GM19328 (cell line): ENCODE results near the gene AKR1A1.
"Not testable (repeated sequence)": the region's sequence is repeated elsewhere in the genome, so short reads cannot be mapped to it uniquely, and the experiment has no call there.

Experiments used
- ATAC-seq: cut with Tn5 transposase; IDR thresholded peaks from one replicate; pipeline ENCODE4 v1.9.1; 2021; ENCODE audit warnings: mild to moderate bottlenecking, moderate library complexity; ENCODE audit not compliant: unreplicated experiment

The AKR1A1 gene

GRCh38 chr1:45550401-45551351 is at the start of gene AKR1A1:
AKR1A1 (plus strand) TSS chr1:45550826; CDS start chr1:45561795, 10,969 bp downstream.
- peak; percentile 83 for ATAC-seq

GRCh38 chr1:45501505-45501859 is 49.1 kb upstream of the AKR1A1 start:
- no peak for ATAC-seq

- ATAC-seq = no peak
These were observed 46.9 kb upstream of the AKR1A1 start for GRCh38 chr1:45503462-45504360.

GRCh38 chr1:45507195-45507594 is 43.4 kb upstream of the AKR1A1 start:
- ATAC-seq = no peak

- ATAC-seq = no peak
These were observed 42.7 kb upstream of the AKR1A1 start for GRCh38 chr1:45507893-45508292.

- no peak for ATAC-seq
These were observed 42.1 kb upstream of the AKR1A1 start for GRCh38 chr1:45508295-45509151.

GRCh38 chr1:45510036-45510971 is 40.3 kb upstream of the AKR1A1 start:
- no peak for ATAC-seq

GRCh38 chr1:45510972-45511527 is 39.6 kb upstream of the AKR1A1 start:
- ATAC-seq = no peak

GRCh38 chr1:45512641-45513054 is 38.0 kb upstream of the AKR1A1 start:
- ATAC-seq = no peak

- not testable (repeated sequence) for ATAC-seq
These were observed 36.9 kb upstream of the AKR1A1 start for GRCh38 chr1:45513532-45514260.

GRCh38 chr1:45516036-45516435 is 34.6 kb upstream of the AKR1A1 start:
- ATAC-seq = no peak

- ATAC-seq = no peak
These were observed 34.2 kb upstream of the AKR1A1 start for GRCh38 chr1:45516465-45516864.

- ATAC-seq = not testable (repeated sequence)
These were observed 32.3 kb upstream of the AKR1A1 start for GRCh38 chr1:45518366-45518765.

- no peak for ATAC-seq
These were observed 31.7 kb upstream of the AKR1A1 start for GRCh38 chr1:45518910-45519309.

- ATAC-seq = not testable (repeated sequence)
These were observed 30.9 kb upstream of the AKR1A1 start for GRCh38 chr1:45519774-45520173.

- ATAC-seq = peak; percentile 82
These were observed 29.0 kb upstream of the AKR1A1 start, which contains the start of gene PRDX1 for GRCh38 chr1:45521413-45522323. PRDX1 (minus strand) TSS chr1:45521884; CDS start chr1:45519043, 2,841 bp downstream.

- no peak for ATAC-seq
These were observed 28.1 kb upstream of the AKR1A1 start for GRCh38 chr1:45522324-45523104.
